HG03045 (cell line): ENCODE measurements around the gene SELENON.

ENCODE experiments used
- ATAC-seq: cut with Tn5 transposase; IDR thresholded peaks from one replicate; pipeline ENCODE4 v1.9.1; 2021; ENCODE audit warnings: mild to moderate bottlenecking, moderate library complexity; ENCODE audit not compliant: unreplicated experiment

Gene SELENON

DNA sequence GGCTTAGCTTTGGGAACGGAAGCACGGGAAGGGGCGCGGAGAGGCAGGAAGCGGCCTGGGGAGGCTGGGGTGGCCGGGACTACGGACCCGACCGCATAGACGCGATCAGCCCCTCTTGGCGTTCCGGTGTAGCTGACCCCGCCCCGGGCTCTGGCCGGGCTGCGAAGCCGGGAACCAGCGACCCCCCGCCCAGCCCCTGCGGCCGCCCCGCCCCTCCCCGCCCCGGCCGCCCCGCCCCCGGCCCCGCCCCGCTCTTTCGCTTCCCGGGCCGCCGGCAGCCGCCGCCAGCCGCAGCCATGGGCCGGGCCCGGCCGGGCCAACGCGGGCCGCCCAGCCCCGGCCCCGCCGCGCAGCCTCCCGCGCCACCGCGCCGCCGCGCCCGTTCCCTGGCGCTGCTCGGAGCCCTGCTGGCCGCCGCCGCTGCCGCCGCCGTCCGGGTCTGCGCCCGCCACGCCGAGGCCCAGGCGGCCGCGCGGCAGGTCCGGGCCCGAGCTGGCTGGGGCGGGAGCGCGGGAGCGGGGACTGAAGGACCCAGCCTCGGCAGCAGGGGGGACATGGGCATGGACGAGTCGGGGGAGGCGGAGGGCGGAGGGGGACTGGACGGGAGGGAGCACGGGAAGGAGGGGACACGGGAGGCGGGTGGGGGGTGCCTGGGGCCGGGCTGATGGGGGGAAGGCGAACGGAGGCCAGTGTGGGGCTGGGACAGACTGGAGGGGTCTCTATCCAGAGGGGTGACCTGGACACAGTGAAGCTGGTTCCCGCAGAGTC is at the start of gene SELENON:
SELENON (plus strand) TSS at position 259 of the 768 bp plus-strand sequence; CDS start at position 297, 38 bp downstream.
- no peak for ATAC-seq

DNA sequence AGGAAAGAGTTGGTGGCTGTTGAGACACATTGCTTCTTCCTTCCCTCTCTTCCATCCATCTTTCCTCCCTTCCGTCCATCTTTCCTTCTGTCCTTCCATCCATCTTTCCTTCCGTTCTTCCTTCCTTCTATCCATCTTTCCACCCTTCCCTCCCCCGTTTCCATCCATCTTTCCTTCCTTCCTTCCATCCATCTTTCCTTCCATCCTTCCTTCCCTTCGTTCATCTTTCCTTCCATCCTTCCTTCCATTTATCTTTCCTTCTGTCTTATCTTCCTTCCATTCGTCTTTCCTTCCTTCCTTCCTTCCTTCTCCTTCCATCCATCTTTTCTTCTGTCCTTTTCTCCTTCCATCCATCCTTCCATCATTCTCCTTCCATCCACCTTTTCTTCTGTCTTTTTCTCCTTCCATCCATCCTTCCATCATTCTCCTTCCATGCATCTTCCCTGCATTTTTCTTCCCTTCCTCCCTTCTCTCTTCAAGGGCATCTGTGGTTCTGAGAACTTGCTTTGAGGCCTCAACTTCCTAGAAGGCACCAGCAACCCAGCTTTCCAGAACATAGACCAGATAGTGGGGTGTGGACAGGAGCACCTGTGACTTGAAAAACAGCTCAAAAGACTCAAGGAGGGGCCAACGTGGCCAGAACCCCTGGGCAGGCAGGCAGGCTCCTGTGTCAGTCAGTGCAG is 48.9 kb upstream of the SELENON start:
- ATAC-seq, result no peak

DNA sequence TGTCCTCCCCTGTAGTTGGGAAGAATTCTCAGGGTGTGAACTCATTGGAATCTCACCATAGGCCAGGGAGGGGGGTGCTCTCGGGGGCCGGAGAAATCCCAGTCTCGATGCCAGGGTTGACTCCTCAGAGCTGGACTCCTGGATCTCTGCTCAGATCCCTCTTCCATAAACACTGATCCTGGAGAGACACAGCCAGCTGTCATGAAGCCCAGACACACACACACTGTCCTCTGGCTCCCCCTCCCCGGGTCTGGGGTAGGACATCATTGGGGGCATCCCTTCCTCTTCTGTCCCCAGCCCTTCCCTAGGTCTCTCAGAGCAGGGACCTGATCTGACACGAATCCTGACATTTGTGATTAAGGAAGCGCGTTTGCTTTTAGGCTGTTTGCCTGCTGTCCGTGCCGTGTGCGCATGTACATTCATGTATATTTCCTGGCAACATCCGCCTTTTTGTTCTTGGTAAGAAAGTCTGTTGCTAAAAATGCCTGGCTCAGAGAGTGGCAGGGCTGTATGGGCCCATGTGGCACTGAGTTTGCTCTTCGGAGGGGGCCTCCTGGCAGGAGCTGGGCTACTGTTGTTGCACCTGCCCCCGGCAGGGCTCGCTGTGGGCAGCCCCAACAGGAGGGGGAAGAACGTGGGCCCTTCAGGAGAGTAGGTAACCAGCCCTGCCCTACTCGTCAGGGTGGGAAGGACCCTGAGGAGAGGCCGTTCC is 45.4 kb upstream of the SELENON start:
- no peak for ATAC-seq

DNA sequence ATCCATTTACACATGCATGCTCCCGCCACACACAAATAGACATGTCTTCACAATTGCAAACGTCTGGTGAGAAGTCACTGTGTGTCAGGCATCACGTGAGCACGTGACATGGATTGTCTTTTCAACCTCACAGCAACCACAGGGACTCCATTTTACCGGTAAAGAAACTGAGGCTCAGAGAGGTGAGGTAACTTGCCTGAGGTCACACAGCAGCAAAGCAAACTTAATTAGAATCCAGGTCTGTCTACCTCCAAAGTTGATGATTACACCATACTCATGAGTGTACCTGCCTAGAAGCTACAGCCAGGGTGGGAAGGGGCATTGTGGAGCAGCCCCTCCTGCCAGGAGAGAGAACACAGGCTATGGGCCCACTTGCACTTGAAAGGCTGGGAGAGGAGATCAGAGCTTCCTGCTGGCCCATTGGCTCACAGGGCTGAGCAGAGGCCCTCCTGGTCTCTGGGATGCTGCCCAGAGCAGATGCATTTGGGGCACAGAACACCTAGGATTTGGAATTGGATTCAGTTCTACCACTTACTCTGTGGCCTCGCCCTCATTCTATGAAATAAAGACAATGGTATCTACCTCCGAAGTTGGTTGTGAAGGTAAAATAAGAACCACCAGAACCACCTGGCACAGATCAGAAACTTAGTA is 44.4 kb upstream of the SELENON start:
- ATAC-seq, result no peak

GRCh38 chr1:25756215-25756614 is 43.8 kb upstream of the SELENON start:
- no peak for ATAC-seq

- ATAC-seq, result no peak
Measured at GRCh38 chr1:25757151-25757845, 42.7 kb upstream of the SELENON start.

- ATAC-seq, result no peak
Measured at GRCh38 chr1:25757846-25758185, 42.2 kb upstream of the SELENON start.

DNA sequence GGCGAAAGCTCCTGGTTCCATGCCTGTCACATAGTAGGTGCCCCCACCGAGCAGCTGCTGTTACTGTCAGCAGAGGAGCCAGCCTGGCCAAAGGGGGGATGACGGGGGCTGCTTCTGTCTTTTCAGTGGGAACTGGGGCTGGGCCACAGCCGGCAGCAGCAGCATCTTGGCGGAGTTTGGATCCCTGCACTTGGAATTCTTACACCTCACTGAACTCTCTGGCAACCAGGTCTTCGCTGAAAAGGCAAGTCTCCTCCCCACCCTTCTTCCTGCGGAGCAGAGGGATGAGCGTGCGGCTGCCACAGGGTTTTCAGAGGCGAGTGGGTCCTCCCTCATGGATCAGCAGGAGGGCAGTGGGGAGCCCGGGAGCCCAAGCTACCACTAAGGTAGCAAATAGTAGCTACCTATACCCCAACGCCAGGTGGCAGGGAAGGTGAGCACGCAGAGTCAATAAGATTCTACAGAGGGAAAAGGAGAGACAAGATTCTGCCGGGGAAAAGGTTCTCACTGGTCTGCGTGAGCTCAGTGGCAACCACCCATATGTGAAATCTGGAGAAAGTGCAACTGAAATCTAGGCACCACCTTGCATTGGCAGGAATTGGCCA is 41.4 kb upstream of the SELENON start:
- no peak for ATAC-seq

GRCh38 chr1:25760122-25760719 is 39.8 kb upstream of the SELENON start:
- ATAC-seq, result no peak

DNA sequence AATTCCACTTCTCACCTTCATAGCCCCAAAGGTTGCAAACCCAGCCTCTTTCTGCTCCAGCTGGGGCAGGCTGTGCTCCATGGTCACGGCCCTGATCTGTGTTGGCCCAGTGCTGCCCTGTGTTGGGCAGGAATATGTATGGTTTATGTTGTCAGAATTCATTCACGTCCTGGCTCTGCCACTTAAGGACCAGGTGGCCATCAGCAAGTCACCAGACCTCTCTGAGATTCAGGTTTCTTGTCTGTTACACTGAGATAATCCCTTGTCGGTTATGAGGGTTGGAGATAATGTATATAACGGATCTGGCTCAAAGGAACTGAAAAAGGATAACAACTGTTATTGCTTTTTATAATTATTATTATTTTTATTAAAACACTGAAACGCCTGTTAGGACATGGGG is 39.1 kb upstream of the SELENON start:
- ATAC-seq, result no peak

DNA sequence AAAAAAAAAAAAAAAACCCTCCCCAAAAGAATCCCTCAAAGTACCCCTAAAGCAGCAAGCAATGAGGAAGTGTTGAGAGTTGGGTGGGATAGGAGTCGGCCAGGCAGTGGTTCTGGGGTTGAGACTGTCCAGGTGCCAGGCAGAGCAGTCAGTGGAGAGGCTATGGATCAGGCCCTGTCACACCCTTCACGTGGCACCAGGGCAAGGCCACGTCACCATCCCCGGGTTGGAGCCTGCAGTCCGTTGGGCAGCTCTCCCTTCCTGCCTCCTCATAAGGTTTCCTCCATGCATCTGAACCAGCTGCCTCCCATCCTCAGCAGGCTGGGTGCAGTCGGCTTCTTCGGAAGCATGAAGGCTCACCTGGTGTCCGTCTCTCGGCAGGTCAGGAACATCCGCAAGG is 36.5 kb upstream of the SELENON start:
- no peak for ATAC-seq

DNA sequence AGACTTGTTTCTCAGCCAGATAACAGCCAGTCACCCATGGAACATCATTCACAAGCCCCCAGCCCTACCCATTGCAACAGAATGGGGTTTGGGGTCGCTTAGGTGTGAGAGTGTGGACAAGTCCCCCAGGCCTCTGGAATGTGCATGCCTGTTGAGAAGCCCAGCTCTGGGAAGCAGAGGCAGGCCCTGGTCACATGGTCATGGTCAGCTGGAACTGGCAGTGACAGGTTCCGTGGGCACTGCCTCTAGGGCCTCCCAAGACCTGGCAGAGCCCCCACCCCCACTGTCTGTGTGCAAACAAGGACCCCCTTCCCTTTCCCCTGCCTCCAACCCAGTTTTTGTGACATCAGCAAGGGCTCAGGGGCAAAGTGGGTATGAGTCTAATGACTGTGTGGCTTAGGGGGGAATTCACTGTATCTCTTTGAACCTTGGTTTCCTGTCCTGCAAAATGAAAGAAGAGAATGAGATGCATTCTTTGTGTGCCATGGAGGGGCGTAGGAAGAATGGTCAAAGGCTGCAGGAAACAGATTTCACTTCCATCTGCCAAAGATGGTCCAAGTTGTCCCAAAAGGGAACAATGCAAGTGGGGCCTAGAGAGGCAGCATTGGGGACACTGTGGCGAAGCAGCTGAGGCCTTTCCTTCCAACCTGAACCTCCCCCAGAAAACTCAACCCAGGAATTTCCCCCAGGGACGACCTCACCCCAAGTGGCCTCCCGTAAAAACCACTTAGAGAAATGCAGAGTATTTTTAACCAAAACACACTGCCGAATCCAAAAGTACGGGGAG is 34.7 kb upstream of the SELENON start:
- ATAC-seq, result no peak

DNA sequence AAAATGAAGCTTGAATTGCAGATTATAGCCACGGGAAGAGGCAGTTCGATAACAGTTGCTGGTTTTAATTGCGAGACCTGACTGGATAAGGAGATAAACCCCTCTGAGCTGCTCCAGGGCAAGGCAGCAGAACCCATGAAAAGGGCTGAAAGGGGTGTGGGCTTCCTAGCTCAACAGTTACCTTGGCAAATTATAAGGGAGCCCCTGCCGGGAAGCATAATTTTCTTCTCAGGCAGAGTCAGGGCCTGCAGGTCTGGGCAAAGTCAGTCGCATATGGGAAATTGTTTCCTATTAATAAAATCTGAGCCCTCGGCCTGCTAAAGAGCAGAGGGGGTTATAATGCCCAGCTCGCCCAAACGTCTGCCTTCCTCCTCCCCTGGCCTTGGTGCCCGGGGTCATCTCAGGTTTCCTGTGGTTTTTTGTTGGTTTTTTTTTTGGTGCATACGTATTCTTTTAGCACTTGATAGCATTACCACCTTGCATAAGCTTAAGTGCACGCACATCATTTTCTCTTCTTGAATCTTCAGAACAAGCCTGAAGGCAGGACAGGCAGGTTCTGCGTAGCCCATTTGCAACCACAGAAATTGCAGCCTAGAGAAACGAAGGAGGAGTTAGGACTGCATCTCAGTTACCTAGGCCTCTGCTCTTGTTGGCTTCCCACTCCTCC is 33.9 kb upstream of the SELENON start:
- ATAC-seq, result no peak

DNA sequence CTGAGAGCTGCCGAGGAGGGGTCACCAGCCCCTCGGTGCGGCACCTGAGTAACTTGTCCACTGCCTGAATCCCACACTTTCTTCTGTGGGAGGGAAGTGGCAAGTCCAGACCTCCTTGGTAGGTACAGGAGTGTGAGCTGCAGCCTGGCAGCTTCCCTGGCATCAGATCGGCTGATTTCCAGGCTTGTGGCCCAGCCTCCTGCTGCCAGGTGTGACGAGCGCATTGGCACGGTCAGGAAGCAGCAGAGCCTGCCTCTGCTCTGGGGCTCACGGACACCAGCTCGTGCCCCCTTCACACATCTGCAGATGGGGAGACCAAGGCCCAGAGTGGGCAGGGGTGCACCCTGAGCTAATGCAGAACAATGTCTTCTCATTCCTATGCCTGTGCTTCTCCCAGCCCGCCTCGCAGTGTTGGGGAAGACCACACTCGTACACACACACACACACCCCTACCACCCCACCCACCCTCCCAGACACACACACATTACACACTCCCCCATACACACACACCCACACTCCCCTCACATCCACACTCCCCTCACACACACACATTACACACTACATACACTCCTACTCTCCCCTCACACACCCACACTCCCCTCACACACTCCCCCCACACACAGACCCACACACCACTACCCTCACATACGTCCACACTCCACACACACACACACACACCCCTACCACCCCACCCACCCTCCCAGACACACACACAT is 33.1 kb upstream of the SELENON start:
- ATAC-seq, result no peak

GRCh38 chr1:25767437-25767770 is 32.6 kb upstream of the SELENON start:
- no peak for ATAC-seq

- no peak for ATAC-seq
Measured at GRCh38 chr1:25768999-25769398, 31.0 kb upstream of the SELENON start.

DNA sequence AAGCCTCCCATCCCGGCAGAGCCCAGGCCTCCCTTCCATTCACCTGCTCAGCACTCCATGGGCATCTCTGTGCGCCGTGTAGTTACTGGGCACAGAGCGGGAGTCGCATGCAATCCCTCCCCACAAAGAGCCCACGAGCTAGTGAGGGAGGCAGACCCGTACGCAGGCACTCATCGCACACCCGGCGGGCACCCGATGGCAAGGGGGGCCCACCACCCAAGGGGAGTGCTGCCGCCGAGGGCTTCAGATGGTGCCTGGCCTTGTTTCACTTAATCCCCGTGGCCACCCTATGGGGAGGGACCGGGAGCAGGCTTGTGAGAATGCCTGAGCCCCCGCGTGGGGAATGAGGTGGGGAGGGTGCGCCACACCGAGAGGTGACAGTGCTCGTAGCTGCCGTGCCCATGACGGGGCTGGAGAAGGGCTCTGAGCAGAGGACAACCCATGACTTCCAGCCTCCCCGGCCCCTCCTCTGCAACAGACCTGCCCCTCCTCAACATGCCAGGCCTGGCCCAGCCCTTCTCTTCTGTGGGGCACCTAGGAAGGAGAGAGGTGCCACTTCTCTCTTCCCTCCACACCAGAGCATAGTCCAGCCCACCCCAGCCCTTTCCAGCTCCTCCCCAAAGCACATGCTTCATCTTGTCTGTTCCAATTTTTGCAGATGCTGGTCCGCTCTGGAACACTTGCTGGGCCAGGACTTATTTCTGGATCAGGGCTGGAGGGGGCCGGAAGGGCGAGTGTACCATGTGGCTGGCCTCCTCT is 30.2 kb upstream of the SELENON start:
- no peak for ATAC-seq
